Astrocyte of the spinal cord (primary cell): Measurements from ENCODE around the gene SEBOX.

ENCODE experiments used
- DNase-seq: peaks from one replicate; pipeline ENCODE4 v3.0.0; 2011; ENCODE audit warnings: low read depth, low spot score
- H3K4me3 ChIP-seq: 2 replicates; pipeline ENCODE4 v1.5.1; 2011; ENCODE audit warnings: low read depth, mild to moderate bottlenecking, low read length, moderate library complexity
- CTCF ChIP-seq: IDR thresholded peaks from 2 replicates; pipeline ENCODE4 v1.5.1; 2012; ENCODE audit warnings: low read depth, mild to moderate bottlenecking, low read length, inconsistent platforms
- in situ Hi-C: cut with HindIII; loops from 2 replicates; pipeline ENCODE4 v1.10.0; 2017; ENCODE audit warnings: low sequenced_read_pairs

The SEBOX gene

DNA sequence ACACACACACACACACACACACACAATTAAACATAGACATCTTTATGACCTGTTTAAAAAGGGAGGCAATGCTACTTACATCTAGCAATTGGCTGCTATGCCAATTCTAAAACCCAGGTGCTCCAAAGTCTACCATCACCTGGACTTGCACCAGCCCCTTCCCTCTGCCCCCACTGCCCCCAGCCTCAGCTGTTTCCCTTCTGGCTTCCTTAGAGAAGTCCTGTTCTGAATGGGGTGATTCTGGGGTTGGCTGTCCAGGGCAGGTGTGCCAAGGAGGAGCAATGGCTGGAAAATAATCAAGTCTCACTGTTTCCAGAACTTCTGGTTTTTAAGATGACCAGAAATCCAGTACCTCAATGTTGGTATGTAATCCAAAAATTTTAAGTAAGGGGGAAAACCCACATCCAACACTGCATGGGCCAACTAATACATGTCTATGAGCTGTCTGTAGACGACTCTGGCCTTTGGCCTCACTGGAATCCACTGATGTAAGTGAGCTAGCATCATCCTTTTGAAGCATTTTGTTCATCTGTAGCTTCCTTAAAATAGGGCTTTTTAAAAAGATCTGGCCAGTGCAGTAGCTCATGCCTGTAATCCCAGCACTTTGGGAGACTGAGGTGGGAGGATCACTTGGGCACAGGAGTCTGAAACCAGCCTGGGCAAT lies 31.8 kb downstream of the SEBOX start:
- DNase-seq = no peak
- no peak overlapping the region for H3K4me3 ChIP-seq
- in situ Hi-C loops = no loop called here
- no peak for TF ChIP-seq CTCF

- DNase-seq = no peak
- no peak for TF ChIP-seq CTCF
- in situ Hi-C loops = no loop called here
- H3K4me3 ChIP-seq = no peak overlapping the region
Observed at GRCh38 chr17:28331891-28332420, 33.0 kb downstream of the SEBOX start.

- no peak for DNase-seq
- in situ Hi-C loops = no loop called here
- no peak overlapping the region for H3K4me3 ChIP-seq
- no peak for TF ChIP-seq CTCF
Observed at GRCh38 chr17:28330671-28331070, 34.3 kb downstream of the SEBOX start.

DNA sequence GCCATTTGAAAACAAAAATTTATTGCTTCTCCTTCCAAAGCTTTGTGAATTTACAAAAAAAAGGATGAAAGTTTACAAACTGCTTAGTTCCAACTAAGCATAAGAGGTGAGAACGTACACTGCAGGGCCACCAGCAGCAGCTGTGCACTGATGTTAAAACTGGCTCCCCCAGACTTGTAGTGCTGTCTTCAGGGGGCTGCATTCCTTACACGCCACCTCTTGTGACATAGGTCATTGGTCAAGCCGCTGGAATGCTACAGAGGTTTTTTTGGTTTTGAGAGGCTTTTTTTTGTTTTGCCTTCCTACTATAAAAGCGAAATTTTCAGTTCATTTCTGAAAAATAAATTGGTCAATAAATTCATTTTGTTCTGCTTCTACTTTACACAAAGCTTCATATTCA lies 36.7 kb downstream of the SEBOX start:
- no peak for TF ChIP-seq CTCF
- DNase-seq = peak; percentile 13
- H3K4me3 ChIP-seq = no peak overlapping the region
- in situ Hi-C loops = no loop called here

DNA sequence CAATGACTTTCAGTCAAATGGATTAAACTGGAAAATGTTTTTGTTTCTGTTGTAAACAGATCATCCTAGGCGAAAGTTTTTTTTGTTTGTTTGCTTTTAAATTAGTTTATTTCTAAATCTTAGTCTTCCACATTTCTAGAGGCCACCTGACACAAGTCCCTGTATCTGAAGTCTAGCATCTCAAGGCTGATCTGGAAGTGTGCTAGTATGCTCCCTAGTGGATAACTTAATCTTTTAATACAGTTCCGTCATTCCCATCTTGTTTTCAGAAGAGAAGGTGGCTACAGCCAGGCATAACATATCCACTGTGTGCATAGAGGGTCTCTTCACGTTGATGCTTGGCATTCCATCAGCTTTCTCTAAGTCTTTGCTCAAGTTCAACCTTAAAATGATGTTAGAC lies 37.3 kb downstream of the SEBOX start:
- in situ Hi-C loops = no loop called here

GRCh38 chr17:28327031-28327607 lies 37.9 kb downstream of the SEBOX start:
- no peak for DNase-seq
- no peak for TF ChIP-seq CTCF
- H3K4me3 ChIP-seq = no peak overlapping the region
- in situ Hi-C loops = no loop called here

More for the DNA sequence above, 37.3 kb downstream of the SEBOX start:
- H3K4me3 ChIP-seq = no peak overlapping the region
- peak; percentile 24 for DNase-seq
- peak; percentile 10 for TF ChIP-seq CTCF
